ENCODE results near the gene PARD6G.
"Not testable (repeated sequence)": the region's sequence is repeated elsewhere in the genome, so short reads cannot be mapped to it uniquely, and the experiment has no call there.

Gene PARD6G

GRCh38 chr18:80241919-80242777 lies 5.2 kb downstream of the PARD6G start:
- DNase-seq: no peak

- no peak for DNase-seq
These were observed 7.5 kb downstream of the PARD6G start for GRCh38 chr18:80239830-80240229.

GRCh38 chr18:80238651-80239260 lies 8.6 kb downstream of the PARD6G start:
- DNase-seq: no peak

- not testable (repeated sequence) for DNase-seq
These were observed 9.8 kb downstream of the PARD6G start for GRCh38 chr18:80237519-80237918.

- no peak for DNase-seq
These were observed 12.9 kb downstream of the PARD6G start for GRCh38 chr18:80234398-80234797.

GRCh38 chr18:80233899-80234298 lies 13.4 kb downstream of the PARD6G start:
- DNase-seq: no peak

GRCh38 chr18:80233201-80233835 lies 14.0 kb downstream of the PARD6G start:
- no peak for DNase-seq

- DNase-seq: no peak
These were observed 14.6 kb downstream of the PARD6G start for GRCh38 chr18:80232710-80233109.

GRCh38 chr18:80232030-80232429 lies 15.3 kb downstream of the PARD6G start:
- DNase-seq: no peak

GRCh38 chr18:80231616-80232015 lies 15.7 kb downstream of the PARD6G start:
- DNase-seq: no peak

GRCh38 chr18:80231151-80231550 lies 16.2 kb downstream of the PARD6G start:
- no peak for DNase-seq

GRCh38 chr18:80229766-80230745 lies 17.3 kb downstream of the PARD6G start:
- DNase-seq: no peak

GRCh38 chr18:80229363-80229762 lies 18.0 kb downstream of the PARD6G start:
- DNase-seq: no peak

GRCh38 chr18:80228051-80228848 lies 19.1 kb downstream of the PARD6G start:
- DNase-seq: no peak

GRCh38 chr18:80227472-80227871 lies 19.8 kb downstream of the PARD6G start:
- no peak for DNase-seq

- no peak for DNase-seq
These were observed 21.6 kb downstream of the PARD6G start for GRCh38 chr18:80225685-80226084.

- DNase-seq: no peak
These were observed 23.6 kb downstream of the PARD6G start for GRCh38 chr18:80223581-80224148.

GRCh38 chr18:80219488-80219887 lies 27.8 kb downstream of the PARD6G start:
- DNase-seq: not testable (repeated sequence)

GRCh38 chr18:80218341-80219227 lies 28.7 kb downstream of the PARD6G start:
- DNase-seq: no peak

GRCh38 chr18:80213182-80213581 lies 34.1 kb downstream of the PARD6G start:
- DNase-seq: no peak
